Activated T-cell treated with anti-CD3 and anti-CD28 coated beads, Interleukin-2, amount 50 U/mL, for 4 hours (primary cell): ENCODE data around the gene SEPTIN3. TPM values are rescaled to one million over a fixed set of nuclear protein-coding genes. Genes with fewer than 3 reads are reported as not detected.

Source experiments
- ATAC-seq, 2 donors: fragments of 200-7000 bp; cut with Tn5 transposase; one replicate each; pipeline ENCODE4 v1.10.0; 2021
- DNase-seq: peaks from one replicate; pipeline ENCODE4 v3.0.0-alpha.2; 2020
- H3K27me3 Mint-ChIP-seq: one replicate; pipeline ENCODE4 v1.8.0; 2021; ENCODE audit warnings: low read depth, mixed read lengths
- H3K36me3 Mint-ChIP-seq: one replicate; pipeline ENCODE4 v1.8.0; 2022; ENCODE audit warnings: mixed read lengths; ENCODE audit not compliant: insufficient read depth
- H3K4me1 Mint-ChIP-seq: one replicate; pipeline ENCODE4 v1.8.0; 2021; ENCODE audit warnings: low read depth, mixed read lengths
- H3K4me3 Mint-ChIP-seq: one replicate; pipeline ENCODE4 v1.8.0; 2021; ENCODE audit warnings: mild to moderate bottlenecking, moderate library complexity, mixed read lengths
- H3K9me3 Mint-ChIP-seq: one replicate; pipeline ENCODE4 v1.8.0; 2021; ENCODE audit warnings: mixed read lengths
- total RNA-seq, 3 donors: library from RNA; stranded (reverse); gene quantifications; one replicate each; pipeline ENCODE4 v1.2.1, GENCODE V29; 2021

SEPTIN3 gene, protein sequence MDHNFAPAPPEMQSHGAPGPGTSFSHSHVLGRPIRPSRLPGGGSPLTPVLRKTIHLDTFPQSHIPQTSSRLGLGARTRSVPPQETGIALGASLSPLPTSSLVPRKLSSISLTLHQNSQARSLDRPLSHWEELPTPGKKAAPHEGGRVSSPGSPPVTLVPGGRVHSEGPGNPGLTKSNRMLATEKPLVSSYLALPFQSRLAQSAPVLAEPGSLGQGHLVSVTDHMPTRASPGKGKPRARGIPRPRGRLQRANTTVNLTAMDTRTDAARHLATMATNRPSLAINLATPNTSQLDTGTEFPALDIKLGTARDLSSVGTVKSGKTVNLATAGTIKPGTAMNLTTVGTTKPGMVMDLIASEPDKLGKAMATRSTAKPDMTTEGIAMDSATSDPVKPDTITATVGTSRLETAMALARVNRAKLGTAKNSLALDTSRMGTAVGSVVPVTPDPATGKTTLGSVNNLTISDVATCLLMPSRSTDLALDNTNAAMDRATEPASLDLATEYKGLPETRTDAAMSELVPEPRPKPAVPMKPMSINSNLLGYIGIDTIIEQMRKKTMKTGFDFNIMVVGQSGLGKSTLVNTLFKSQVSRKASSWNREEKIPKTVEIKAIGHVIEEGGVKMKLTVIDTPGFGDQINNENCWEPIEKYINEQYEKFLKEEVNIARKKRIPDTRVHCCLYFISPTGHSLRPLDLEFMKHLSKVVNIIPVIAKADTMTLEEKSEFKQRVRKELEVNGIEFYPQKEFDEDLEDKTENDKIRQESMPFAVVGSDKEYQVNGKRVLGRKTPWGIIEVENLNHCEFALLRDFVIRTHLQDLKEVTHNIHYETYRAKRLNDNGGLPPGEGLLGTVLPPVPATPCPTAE
- 1 to 10 TPM in 1 of 3 donors, under 1 TPM in 2; 0.68 to 1.3 (median 0.84) TPM for total RNA-seq

DNA sequence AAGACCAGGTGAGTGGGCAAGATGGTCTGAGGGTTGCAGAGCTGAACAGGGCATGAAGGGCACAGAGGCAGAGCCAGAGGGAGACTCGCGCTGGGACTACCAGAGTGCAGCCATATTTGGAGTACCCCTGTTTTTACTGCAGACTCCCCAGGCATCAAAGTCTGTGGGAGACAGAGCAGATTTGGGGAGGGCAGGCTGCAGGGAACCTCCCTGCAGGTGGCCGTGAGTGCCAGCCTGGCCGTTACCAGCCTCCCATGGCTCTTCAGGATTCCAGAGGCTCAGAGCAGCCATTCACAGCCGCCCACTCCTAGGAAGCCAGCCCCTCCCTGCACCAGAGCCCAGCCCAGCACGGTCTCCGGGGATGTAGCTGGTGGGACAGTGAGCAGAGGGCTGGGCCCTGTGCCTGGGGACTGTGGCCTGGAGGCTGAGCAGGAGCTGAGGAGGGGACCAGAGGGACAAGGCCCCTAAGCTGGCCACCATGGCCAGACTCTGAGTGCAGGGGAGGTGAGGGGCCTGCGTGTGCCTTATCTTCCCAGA is at the start of gene SEPTIN3:
TSS of gene SEPTIN3 (plus strand) at position 334 of the 537 bp plus-strand sequence. CDS start 2,050 bp downstream, outside the sequence.
- H3K4me3 Mint-ChIP-seq = no peak within 1 kb of the TSS
- no peak for ATAC-seq
- H3K9me3 Mint-ChIP-seq = no peaks in the 10 kb centered on the region

DNA sequence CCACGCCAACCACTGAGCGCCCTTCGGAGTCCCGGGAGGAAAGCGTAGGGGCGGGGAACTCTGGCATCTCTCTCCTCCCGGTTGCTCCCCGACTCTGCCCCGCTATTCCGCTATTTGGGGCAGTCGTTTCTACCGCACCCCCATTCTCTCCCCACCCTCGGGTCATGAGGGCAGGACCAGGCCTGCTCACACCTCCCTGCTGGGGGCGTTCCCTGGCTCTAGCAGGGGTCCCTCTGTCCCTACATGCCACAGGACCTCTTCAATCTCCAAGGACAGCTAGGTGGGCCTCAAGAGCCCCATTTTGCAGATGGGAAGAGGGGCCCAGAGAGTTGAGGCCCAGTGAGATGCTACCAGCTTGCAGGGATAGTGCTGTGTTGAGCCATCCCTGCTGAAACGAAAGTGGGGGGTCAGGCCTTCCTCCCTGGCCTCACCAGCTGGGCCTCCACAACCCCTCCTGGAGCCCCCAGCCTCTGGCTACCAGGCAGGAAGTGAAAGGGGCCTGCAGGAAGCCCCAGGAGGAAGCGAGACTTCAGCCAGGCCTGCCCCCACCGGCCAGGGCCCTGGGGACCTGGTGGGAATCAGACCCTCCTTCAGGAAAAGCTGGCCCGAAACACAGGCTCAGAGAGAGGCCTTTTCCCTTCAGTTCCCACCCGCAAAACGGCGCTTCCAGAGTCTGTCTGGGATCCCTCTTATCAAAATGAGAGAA is 48.8 kb upstream of the SEPTIN3 start:
- Mint-ChIP-seq H3K36me3 (peaks cover 2% of the 10 kb centered on the region), H3K4me3 (peak overlapping the region; percentile 49), H3K4me1 (peaks cover 26% of the 10 kb centered on the region), H3K27me3 (peaks cover 15% of the 10 kb centered on the region), H3K9me3 (no peaks in the 10 kb centered on the region)
- no peak for ATAC-seq
- no peak for DNase-seq

More for the DNA sequence above, at the start of gene SEPTIN3:
- H3K36me3 Mint-ChIP-seq = no peaks in the 10 kb centered on the region
- DNase-seq = no peak
- no peaks in the 10 kb centered on the region for H3K4me1 Mint-ChIP-seq
- peaks cover 16% of the 10 kb centered on the region for H3K27me3 Mint-ChIP-seq

DNA sequence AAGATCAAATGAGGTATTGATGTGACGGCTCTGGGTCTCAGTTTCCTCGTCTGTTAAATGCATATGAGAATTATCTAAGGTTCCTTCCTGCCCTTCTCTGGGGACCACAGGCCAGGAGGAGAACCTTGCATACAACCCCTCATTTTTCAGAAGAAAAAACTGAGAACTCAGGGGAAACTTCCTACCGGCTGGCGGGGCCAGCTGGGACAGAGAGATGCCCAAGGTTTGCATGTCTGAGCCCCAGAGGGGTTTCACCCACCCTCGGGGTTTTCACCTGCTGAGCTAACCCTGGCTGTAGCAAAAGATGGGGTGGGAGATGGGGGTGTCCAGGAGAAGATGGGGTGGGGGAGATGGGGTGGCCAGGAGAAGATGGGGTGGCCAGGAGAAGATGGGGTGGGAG is 46.9 kb upstream of the SEPTIN3 start:
- DNase-seq (no peak), ATAC-seq (no peak)
- Mint-ChIP-seq H3K36me3 (peaks cover 2% of the 10 kb centered on the region), H3K9me3 (no peaks in the 10 kb centered on the region), H3K4me3 (no peak overlapping the region), H3K4me1 (peaks cover 25% of the 10 kb centered on the region), H3K27me3 (peaks cover 4% of the 10 kb centered on the region)

DNA sequence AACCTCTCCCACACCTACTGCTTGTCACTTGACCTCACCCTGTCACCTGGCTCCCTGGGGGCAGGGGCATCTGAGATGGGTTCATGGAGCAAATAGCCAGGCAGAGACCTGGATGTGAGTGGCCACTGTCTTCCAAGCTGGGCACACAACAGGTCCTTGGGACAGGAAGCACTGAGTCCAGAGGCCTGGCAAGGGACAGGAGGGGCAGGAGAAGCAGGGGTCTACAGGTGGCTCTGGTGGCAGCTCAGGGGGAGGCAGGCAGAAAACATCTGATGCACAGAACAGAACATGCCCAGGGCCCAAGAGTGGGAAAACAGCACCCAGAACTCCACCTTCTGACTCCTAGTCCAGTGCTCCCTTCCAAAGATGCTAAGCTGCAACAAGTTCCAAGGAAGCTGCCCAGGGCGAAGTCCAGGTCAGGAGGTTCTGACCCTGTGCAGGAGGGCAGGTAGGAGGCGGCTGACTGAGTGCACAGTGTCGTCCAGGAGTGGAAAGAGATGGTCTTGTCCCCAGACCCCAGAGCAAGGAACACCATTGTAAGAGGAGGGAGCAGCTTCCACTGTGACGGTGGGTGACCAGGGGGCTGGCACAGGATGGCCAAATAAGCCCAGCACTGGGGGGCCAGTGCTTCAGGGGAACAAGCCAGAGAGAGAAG is 46.2 kb upstream of the SEPTIN3 start:
- Mint-ChIP-seq H3K36me3 (peaks cover 2% of the 10 kb centered on the region), H3K4me1 (peaks cover 26% of the 10 kb centered on the region), H3K9me3 (no peaks in the 10 kb centered on the region), H3K27me3 (peaks cover 4% of the 10 kb centered on the region), H3K4me3 (no peak overlapping the region)
- DNase-seq (no peak), ATAC-seq (no peak)

DNA sequence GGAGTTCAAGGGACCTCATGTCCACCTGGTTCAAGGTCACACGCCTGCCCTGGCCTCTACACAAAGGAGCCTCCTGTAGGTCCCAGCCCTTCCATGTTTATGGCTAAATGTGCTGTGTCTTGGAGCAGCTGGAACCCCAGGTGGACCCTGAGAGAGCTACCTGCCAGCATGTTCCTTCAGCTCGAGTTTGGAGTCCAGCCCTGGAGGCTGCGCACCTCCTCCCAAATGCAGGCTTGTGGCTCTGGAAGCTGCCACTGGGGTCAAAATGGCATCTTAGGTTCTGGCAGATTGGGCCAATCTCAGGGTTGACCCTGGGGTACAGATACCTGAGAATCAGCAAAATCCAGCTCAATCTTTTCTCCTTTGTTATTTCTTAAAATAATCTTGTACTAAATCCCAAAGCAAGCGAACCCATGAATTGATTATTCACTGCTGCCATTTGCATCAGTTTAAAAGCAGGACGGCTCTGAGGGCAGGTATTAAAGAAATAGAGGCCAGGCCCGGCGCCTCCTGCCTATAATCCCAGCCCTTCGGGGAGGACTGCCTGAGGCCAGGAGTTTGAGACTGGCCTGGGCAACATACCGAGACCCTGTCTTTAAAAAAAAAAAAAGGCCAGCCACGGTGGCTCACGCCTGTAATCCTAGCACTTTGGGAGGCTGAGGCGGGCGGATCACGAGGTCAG is 45.5 kb upstream of the SEPTIN3 start:
- Mint-ChIP-seq H3K4me1 (peaks cover 28% of the 10 kb centered on the region), H3K36me3 (peaks cover 2% of the 10 kb centered on the region), H3K27me3 (peaks cover 4% of the 10 kb centered on the region), H3K9me3 (no peaks in the 10 kb centered on the region), H3K4me3 (no peak overlapping the region)
- ATAC-seq = no peak
- no peak for DNase-seq

DNA sequence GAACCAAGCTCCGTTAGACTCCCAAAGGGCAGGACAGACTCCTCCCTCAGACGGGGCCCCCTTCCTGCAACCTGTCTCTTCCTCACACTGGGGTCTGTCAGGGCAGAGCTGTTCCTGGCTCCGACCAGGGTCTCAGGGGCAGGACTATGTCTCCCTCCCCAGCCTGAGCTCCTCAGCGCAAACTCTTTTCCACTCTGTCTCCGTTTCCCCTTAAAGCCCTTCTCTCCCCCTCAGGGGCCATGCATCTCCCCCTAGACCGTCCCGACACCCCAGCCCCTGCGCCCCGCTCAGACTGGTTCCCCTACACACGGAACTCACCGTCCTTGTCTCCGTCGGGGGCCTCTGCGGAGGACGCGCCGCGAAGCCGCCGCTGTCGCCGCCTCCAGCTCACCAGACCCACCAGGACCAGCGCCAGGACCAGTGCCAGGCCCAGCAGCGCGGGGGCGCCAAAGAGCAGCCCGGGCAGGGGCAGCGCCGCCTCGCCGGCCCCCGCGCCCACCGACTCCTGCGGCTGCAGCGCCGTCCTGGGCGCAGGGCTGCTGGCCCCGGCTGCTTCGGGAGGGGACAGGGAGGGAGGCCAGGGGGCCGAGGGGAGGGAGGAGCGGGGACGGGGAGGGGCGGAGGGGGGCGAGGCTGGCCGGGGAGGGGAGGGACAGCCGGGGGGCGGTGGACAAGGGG is 43.3 kb upstream of the SEPTIN3 start:
- H3K9me3 Mint-ChIP-seq = no peaks in the 10 kb centered on the region
- ATAC-seq (peak; percentile 86 to 90), DNase-seq (peak; percentile 76)
- peak overlapping the region; percentile 82 for H3K4me3 Mint-ChIP-seq
- peaks cover 4% of the 10 kb centered on the region for H3K27me3 Mint-ChIP-seq
- peaks cover 24% of the 10 kb centered on the region for H3K4me1 Mint-ChIP-seq
- H3K36me3 Mint-ChIP-seq = peaks cover 2% of the 10 kb centered on the region

DNA sequence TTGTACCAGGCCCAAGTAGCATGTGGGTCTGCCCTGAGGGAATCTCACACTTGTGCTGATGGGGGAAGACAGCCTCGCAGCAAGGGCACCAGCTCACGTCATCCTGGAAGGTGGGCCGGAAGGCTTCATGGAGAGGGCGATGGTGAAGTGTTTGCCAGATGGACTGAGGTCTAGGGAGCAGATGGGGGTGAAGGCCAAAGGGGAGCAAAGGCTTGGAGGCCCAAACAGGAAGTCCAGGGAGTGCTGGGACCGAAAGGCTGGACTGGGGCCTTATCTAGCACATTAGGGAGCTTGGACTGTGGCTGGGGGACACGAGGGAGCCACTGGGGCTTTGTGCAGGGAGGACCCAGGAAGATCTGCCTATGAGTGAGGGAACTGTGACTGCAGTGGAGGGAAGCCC is 41.4 kb upstream of the SEPTIN3 start:
- Mint-ChIP-seq H3K4me1 (peaks cover 27% of the 10 kb centered on the region), H3K36me3 (peaks cover 2% of the 10 kb centered on the region), H3K9me3 (no peaks in the 10 kb centered on the region), H3K4me3 (peak overlapping the region; percentile 74), H3K27me3 (peaks cover 4% of the 10 kb centered on the region)
- no peak for DNase-seq
- no peak for ATAC-seq

DNA sequence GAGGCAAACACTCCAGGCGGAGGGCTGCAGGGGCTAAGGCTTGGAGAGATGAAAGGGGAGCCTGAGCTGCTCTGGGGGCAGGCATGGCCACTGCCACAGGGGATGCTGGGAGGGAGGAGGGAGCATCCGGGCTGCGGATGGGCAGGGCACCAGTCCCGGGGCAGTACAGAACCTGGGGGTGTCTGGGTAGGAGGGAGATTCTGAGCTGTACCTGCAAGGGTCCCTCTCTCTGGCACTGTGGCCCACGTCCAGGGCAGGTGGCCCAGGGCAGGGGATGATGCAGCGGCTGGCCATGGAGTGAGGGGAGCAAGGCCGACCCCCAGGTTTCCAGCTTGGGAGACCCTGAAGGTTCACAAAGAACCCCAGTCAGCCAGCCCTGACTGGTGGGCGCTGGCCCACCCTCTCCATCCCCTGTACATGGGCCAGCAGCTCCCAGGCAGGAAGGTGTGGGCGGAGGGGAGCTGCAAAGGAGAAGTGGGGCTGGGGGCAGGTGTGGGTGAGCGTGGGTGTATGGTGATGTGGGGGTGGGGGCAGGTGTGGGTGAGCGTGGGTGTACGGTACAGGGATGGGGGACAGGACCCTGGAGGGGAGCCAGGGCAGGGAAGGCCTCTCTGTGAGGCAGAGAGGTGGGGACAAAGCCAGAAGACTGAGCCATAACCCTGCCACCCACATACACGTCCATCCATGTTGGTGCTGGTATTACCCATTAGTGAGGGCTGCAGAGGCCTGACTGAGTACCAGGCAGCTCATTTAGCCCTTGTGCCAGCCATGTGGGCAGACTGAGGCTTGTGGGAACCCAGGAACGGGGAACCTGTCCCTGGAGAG is 40.4 kb upstream of the SEPTIN3 start:
- peaks cover 27% of the 10 kb centered on the region for H3K4me1 Mint-ChIP-seq
- ATAC-seq = no peak
- H3K36me3 Mint-ChIP-seq = peaks cover 2% of the 10 kb centered on the region
- peaks cover 4% of the 10 kb centered on the region for H3K27me3 Mint-ChIP-seq
- no peak overlapping the region for H3K4me3 Mint-ChIP-seq
- no peak for DNase-seq
- H3K9me3 Mint-ChIP-seq = no peaks in the 10 kb centered on the region

DNA sequence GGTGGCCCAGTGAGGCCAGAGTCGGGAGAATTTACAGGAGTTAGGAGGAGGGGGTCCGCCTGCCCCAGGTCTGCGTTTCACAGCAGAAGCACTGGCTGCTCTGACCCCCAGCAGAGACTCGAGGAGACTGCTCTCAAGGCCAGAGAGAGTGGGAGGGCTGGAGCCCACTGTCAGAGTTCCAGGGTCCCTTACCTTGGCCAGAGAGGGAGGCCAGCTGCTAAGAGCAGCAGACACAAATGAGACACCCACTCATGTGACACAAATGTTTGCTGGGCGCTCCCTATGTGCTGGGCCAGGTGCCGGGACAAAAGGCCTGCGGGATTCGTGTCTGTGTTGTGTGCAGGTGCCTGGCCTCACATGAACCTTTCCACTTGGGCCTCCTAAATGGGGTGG is 39.8 kb upstream of the SEPTIN3 start:
- H3K4me3 Mint-ChIP-seq = no peak overlapping the region
- H3K9me3 Mint-ChIP-seq = no peaks in the 10 kb centered on the region
- peaks cover 27% of the 10 kb centered on the region for H3K4me1 Mint-ChIP-seq
- peaks cover 4% of the 10 kb centered on the region for H3K27me3 Mint-ChIP-seq
- DNase-seq (no peak), ATAC-seq (no peak)
- peaks cover 2% of the 10 kb centered on the region for H3K36me3 Mint-ChIP-seq

DNA sequence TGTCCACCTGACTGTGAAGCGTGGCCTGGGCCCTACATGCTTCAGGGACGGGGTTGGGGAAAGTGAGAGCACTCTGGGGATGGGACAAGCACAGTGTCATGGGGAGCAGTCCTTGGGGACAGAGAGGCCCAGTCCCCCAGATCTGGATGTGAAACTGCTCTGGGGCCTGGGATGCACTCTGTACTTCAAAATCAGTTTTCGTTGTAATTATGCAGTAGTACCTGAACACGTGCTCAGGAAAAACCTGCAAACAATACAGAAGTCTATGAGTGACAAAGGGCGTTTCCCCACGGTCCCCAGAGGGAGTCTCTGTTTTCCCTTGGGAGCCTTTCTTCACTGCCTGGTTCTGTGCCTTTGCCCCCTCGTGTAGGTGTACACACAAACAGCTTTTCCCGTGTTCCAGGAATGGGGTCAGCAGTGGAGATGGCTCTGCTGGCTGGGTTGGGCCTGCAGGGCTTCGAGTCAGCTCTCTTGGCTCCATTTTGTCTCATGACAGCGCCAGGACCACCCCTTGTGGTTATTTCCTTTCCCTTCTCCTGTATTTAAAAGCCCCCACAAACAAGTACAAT is 37.5 kb upstream of the SEPTIN3 start:
- DNase-seq (no peak), ATAC-seq (no peak)
- peaks cover 27% of the 10 kb centered on the region for H3K4me1 Mint-ChIP-seq
- H3K9me3 Mint-ChIP-seq = no peaks in the 10 kb centered on the region
- no peak overlapping the region for H3K4me3 Mint-ChIP-seq
- H3K27me3 Mint-ChIP-seq = no peaks in the 10 kb centered on the region
- no peaks in the 10 kb centered on the region for H3K36me3 Mint-ChIP-seq

DNA sequence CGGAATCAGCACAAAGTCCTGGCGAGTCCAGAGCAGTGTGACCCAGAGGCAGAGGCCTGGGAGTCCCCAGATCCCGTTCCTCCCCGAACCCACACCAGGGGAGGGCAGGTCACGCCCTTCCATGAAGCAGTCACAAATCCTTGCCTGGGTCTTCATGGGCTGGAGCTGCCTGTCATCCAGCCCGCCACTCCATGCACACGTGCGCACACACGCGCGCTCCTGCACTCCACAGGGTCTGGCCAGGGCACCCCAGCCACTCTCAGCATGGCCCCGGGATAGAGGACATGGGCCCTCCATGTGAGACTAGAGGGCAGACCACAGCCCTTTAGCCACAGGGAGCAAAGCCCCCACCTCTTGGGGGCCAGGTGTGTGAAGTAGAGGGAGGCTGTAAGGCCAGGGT is 36.9 kb upstream of the SEPTIN3 start:
- Mint-ChIP-seq H3K9me3 (no peaks in the 10 kb centered on the region), H3K27me3 (no peaks in the 10 kb centered on the region), H3K36me3 (no peaks in the 10 kb centered on the region), H3K4me1 (peaks cover 28% of the 10 kb centered on the region), H3K4me3 (no peak overlapping the region)
- DNase-seq (no peak), ATAC-seq (no peak)
